Thymus (tissue), 11 donors: ENCODE data around the gene PTPRQ. TPM values are rescaled to one million over a fixed set of nuclear protein-coding genes. Genes with fewer than 3 reads are reported as not detected.

Experiments used
- DNase-seq, 9 donors: peaks; one replicate each; pipeline ENCODE4 v3.0.0-alpha.2; 2013; ENCODE audit warnings: low spot score in 9 of 9, low read depth in 6 of 9, missing footprints in 1 of 9
- H3K27ac ChIP-seq, 2 donors: one replicate each; pipeline ENCODE4 v1.5.1; 2013; ENCODE audit warnings: control low read depth in 1 of 2, low read depth in 1 of 2, low read length in 1 of 2, mild to moderate bottlenecking in 1 of 2, moderate library complexity in 1 of 2
- H3K27me3 ChIP-seq, 2 donors: one replicate each; pipeline ENCODE4 v1.5.1; 2013; ENCODE audit warnings: low read length in 1 of 2; ENCODE audit not compliant: control insufficient read depth in 2 of 2, insufficient read depth in 1 of 2
- H3K36me3 ChIP-seq, 2 donors: one replicate each; pipeline ENCODE4 v1.5.1; 2013; ENCODE audit warnings: low read length in 1 of 2, mild to moderate bottlenecking in 1 of 2, moderate library complexity in 1 of 2; ENCODE audit not compliant: control insufficient read depth in 2 of 2, insufficient read depth in 2 of 2
- H3K4me1 ChIP-seq, 2 donors: one replicate each; pipeline ENCODE4 v1.5.1; 2013; ENCODE audit warnings: low read length in 2 of 2; ENCODE audit not compliant: control insufficient read depth in 2 of 2, insufficient read depth in 2 of 2
- H3K4me3 ChIP-seq, 2 donors: one replicate each; pipeline ENCODE4 v1.5.1; 2013; ENCODE audit warnings: low read length in 2 of 2, control low read depth in 1 of 2, mild to moderate bottlenecking in 1 of 2
- H3K9me3 ChIP-seq, 2 donors: one replicate each; pipeline ENCODE4 v1.5.1; 2013; ENCODE audit warnings: low read length in 1 of 2, mild to moderate bottlenecking in 1 of 2; ENCODE audit not compliant: control insufficient read depth in 2 of 2, insufficient read depth in 1 of 2
- WGBS: extraction: QIAGEN DNeasy Blood & Tissue Kit; methylation state at CpG from one replicate; pipeline ENCODE4 v1.1.7; 2013; 5-methylcytosine and 5-hydroxymethylcytosine counted together
- polyA plus RNA-seq: library from polyadenylated mRNA; stranded (reverse); fragments of 200-250 nt; gene quantifications from one replicate; pipeline ENCODE4 v1.2.3, GENCODE V29; 2013
- total RNA-seq: library from RNA; stranded (reverse); fragments of 120-200 nt; gene quantifications from one replicate; pipeline ENCODE4 v1.2.4, GENCODE V29; 2013
- donor health status: healthy.

Gene PTPRQ
- total and polyA plus RNA-seq, 2 donors, result 0.05 TPM

- Histone ChIP-seq H3K4me1 (no peaks in the 10 kb centered on the region), H3K9me3 (peaks cover 0 to 6% of the 10 kb centered on the region in 2 donors), H3K4me3 (no peak overlapping the region), H3K27me3 (peaks cover 33 to 68% of the 10 kb centered on the region in 2 donors), H3K36me3 (no peaks in the 10 kb centered on the region), H3K27ac (no peak overlapping the region)
- 53% methylated on average over 4 of the region's 4 CpGs for WGBS
- no peak for DNase-seq
Observed at GRCh38 chr12:80713419-80713818, 269.4 kb downstream of the PTPRQ start.

GRCh38 chr12:80714055-80714454 lies 270.0 kb downstream of the PTPRQ start:
- no peak for DNase-seq
- Histone ChIP-seq H3K4me3 (no peak overlapping the region), H3K9me3 (peaks cover 0 to 4% of the 10 kb centered on the region in 2 donors), H3K4me1 (no peaks in the 10 kb centered on the region), H3K27ac (no peak overlapping the region), H3K36me3 (no peaks in the 10 kb centered on the region), H3K27me3 (peaks cover 28 to 66% of the 10 kb centered on the region in 2 donors)
- 8% methylated on average over 16 of the region's 16 CpGs for WGBS

GRCh38 chr12:80714846-80715245 lies 270.8 kb downstream of the PTPRQ start:
- Histone ChIP-seq H3K27ac (no peak overlapping the region), H3K9me3 (peaks cover 0 to 4% of the 10 kb centered on the region in 2 donors), H3K4me3 (no peak overlapping the region), H3K27me3 (peaks cover 26 to 58% of the 10 kb centered on the region in 2 donors), H3K4me1 (no peaks in the 10 kb centered on the region), H3K36me3 (no peaks in the 10 kb centered on the region)
- DNase-seq, result no peak
- 25% methylated on average over 3 of the region's 3 CpGs for WGBS

GRCh38 chr12:80715713-80716249 lies 271.7 kb downstream of the PTPRQ start:
- peaks cover 0 to 4% of the 10 kb centered on the region in 2 donors for H3K9me3 ChIP-seq
- no peak overlapping the region for H3K27ac ChIP-seq
- H3K4me1 ChIP-seq, result no peaks in the 10 kb centered on the region
- 11% methylated on average over 10 of the region's 10 CpGs for WGBS
- DNase-seq, result no peak
- peaks cover 25 to 50% of the 10 kb centered on the region in 2 donors for H3K27me3 ChIP-seq
- H3K4me3 ChIP-seq, result no peak overlapping the region
- H3K36me3 ChIP-seq, result no peaks in the 10 kb centered on the region

GRCh38 chr12:80716696-80717469 lies 272.8 kb downstream of the PTPRQ start, which contains the start of gene MYF5:
MYF5 (plus strand) TSS chr12:80716912; CDS start chr12:80717064, 152 bp downstream.
- WGBS, result 31% methylated on average over 45 of the region's 45 CpGs
- Histone ChIP-seq H3K27me3 (peaks cover 25 to 50% of the 10 kb centered on the region in 2 donors), H3K36me3 (no peaks in the 10 kb centered on the region), H3K4me3 (no peak within 1 kb of the TSS), H3K4me1 (no peaks in the 10 kb centered on the region), H3K27ac (no peak within 1 kb of the TSS), H3K9me3 (peaks cover 0 to 4% of the 10 kb centered on the region in 2 donors)
- DNase-seq, result no peak

- Histone ChIP-seq H3K4me1 (no peaks in the 10 kb centered on the region), H3K27me3 (peaks cover 25 to 50% of the 10 kb centered on the region in 2 donors), H3K9me3 (peaks cover 0 to 4% of the 10 kb centered on the region in 2 donors), H3K27ac (no peak overlapping the region), H3K4me3 (no peak overlapping the region), H3K36me3 (no peaks in the 10 kb centered on the region)
- WGBS, result 58% methylated on average over 4 of the region's 4 CpGs
- no peak for DNase-seq
Observed at GRCh38 chr12:80717856-80718255, 273.8 kb downstream of the PTPRQ start.

- DNase-seq, result no peak
- H3K4me3 ChIP-seq, result no peak overlapping the region
- H3K36me3 ChIP-seq, result no peaks in the 10 kb centered on the region
- WGBS, result 95% methylated on average over 1 of the region's 1 CpG
- peaks cover 17 to 30% of the 10 kb centered on the region in 2 donors for H3K27me3 ChIP-seq
- H3K4me1 ChIP-seq, result no peaks in the 10 kb centered on the region
- H3K27ac ChIP-seq, result no peak overlapping the region
- H3K9me3 ChIP-seq, result peaks cover 0 to 4% of the 10 kb centered on the region in 2 donors
Observed at GRCh38 chr12:80720516-80720915, 276.5 kb downstream of the PTPRQ start.

GRCh38 chr12:80721326-80721725 lies 277.3 kb downstream of the PTPRQ start:
- H3K9me3 ChIP-seq, result peaks cover 0 to 4% of the 10 kb centered on the region in 2 donors
- no peak overlapping the region for H3K27ac ChIP-seq
- peaks cover 10 to 22% of the 10 kb centered on the region in 2 donors for H3K27me3 ChIP-seq
- H3K4me3 ChIP-seq, result no peak overlapping the region
- WGBS, result 54% methylated on average over 3 of the region's 3 CpGs
- no peak for DNase-seq
- no peaks in the 10 kb centered on the region for H3K4me1 ChIP-seq
- no peaks in the 10 kb centered on the region for H3K36me3 ChIP-seq
